NOMO-1 treated with DMSO at 0.1 percent for 48 hours (cell line): ENCODE measurements around the gene AP1S3.
"Not testable (repeated sequence)": the region's sequence is repeated elsewhere in the genome, so short reads cannot be mapped to it uniquely, and the experiment has no call there.

ENCODE experiments used
- DNase-seq: peaks from one replicate; lab custom pipeline; 2025; ENCODE audit not compliant: unreplicated experiment; lab: John Stamatoyannopoulos, UW

The AP1S3 gene

DNA sequence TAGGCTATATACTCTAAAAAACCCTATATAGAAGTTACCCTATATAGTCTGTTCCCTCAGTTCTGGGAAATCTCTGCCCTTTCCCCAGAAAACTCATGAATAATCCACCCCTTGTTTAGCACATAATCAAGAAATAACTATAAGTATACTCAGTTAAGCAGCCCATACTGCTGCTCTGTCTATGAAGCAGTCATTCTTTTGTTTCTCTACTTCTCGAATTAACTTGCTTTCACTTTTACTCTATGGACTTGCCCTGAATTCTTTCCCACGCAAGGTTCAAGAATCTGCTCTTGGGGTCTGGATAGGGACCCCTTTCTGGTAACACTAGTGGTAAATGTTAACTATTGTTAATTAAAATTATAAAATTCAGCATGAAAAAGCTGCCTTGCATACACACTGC lies 17.4 kb upstream of the AP1S3 start:
- DNase-seq = no peak

DNA sequence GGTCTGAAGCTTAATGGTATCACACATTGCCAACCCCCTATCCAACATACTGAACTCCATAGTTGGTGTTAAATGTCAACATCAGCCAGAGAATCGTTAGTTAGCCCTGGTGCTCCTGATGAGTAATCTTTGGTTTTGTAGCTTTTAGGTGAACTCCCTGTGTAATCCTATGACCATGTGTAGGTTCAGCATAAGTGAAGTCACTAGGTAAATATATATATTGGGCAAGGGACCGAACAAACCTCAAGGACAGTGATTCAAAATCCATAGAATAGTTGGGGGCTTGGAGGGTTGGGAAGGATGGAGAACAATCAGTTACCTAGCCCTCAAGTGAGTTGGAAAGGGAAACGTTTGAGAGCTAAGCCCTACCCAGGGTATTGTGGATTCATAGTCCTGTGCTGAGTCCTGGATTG lies 16.0 kb upstream of the AP1S3 start:
- DNase-seq = no peak

DNA sequence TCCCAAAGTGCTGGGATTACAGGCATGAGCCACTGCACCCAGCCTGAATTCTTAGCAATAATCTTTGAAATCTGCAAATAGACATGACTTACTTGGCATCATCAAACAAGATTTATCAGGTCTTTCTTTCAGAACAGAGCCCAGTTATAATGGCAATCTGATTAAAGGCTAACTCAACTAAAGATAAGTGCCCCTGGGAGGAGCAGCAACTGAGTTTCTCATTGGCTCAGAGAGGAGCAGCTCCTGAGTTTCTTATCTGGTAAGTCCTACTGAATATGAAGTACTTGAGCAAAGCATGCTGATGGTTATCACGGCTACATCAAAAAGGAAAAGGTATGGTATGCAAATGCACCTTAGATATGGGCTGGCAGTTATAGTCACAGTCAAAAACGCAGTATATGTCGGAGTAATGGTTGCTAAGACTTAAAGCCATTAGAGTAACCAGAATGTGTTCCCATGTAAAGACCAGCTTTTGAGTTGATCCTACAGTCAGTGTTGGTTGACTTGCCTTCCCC lies 15.0 kb upstream of the AP1S3 start:
- no peak for DNase-seq

DNA sequence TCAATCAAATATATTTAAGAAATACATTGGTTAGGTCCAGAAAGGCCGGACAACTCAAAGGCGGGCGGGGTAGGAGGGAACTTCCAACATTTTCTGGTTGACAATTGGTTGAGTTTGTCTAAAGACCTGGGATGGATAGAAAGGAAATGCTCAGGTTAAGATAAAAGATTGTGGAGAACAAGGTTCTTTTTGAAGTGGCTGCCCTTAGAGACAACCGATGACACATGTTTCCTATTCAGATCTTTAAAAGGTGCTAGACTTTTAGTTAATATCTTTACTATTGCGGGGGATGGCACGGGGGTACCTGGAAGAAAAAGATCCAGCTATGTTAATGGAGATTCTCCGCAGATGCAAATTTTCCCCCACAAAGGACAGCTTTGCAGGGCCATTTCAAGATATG lies 10.0 kb upstream of the AP1S3 start:
- no peak for DNase-seq

DNA sequence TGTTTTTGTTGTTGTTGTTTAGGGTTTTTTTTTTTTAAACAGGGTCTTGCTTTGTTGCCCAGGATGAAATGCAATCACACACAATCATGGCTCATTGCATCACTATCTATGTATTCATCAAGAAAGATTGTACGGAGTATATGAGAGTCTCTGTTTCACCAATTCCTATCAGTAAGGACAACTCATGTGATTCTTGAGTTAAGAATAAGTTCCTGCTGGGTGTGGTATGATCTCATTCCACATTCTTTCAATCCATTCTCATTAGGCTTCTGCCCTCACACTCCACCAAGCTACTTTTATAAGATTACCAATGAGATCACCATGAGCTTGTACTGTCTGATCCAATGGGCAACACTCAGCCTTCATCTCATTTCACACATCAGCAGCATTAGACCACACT lies 9.1 kb upstream of the AP1S3 start:
- no peak for DNase-seq

DNA sequence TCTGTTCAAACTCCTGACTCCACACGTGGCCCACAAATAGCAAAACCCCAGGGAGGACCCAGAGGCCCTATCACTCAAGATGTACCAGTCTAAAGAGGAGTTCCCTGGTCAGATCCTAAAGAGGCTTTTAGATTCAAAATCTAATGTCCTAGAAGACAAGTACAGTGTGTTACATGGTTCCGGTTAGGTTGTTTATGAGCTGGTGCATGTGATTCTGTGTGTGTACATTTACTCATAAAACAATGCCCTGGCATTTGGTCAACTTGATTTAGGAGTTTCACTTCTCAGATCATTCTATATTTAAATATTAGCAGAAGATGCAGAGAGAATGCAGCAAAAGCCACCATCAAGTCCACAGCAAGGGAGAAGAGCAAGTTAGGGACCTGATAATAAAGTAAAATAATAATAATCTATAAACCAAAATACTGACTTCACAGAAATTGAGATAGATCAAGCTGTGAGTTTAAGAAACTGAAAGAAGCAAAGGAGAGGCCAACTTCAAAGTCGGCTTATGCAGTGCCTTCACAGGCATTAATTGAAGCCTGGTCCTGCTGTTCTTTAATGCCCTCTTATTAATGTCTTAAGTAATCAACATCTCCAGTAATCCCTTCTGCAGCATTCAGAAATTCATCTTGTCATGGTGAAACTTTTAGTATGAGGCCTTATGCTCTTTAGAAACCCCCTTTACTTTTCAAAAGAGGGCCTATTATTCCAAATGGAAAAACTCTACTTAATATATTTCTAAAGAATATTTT lies 4.2 kb upstream of the AP1S3 start:
- peak; percentile 82 for DNase-seq

DNA sequence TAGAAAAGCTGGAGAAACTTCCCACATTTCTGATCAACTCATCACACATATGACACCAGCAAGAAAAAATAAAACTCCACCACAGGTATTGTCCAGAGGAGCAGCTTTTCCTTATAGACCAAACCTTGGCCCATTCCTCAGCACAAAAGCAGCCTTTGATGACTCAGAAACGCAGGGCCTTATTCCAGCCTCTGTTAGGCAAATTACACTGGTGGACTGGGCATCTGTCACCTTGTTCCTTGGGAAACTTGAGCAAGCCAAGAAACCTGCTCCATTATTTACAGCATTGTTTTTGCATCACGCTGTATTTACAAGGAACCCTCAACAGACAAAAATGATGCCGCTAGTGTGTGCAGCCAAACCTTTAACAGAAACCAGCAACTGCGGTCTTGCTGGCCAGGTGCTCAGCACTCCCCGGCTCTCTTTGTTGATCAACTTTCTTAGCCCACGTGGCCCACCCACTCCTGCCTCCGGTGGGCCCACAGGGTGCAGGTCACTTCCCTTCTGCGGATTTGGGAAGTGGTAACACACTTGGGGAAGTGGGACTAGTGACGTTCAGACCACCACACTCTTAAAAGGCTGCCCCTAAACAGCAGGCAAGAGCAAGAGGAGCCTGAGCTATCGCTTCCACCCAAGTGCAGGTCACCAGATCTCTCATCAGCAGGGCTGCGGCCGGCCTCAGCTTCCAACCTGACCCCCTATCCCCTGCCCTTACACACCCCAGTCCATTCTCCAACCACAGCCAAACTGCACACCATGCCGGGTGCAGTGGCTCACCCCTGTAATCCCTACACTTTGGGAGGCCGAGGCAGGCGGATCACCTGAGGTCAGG lies 1.5 kb downstream of the AP1S3 start:
- DNase-seq = peak; percentile 92

DNA sequence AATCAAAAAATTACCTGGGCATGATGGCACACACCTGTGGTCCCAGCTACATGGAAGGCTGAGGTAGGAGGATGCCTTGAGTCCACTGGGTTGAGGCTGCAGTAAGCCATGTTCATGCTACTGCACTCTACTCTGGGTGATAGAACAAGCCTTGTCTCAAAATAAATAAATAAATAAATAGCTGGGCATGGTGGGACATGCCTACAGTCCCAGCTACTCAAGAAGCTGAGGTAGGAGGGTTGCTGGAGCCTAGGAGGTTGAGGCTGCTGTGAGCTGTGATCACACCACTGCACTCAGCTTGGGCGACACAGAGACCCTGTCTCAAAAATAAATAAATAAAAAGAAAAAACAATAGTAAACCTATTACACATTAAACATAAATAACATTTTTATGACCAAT lies 3.0 kb downstream of the AP1S3 start:
- no peak for DNase-seq

DNA sequence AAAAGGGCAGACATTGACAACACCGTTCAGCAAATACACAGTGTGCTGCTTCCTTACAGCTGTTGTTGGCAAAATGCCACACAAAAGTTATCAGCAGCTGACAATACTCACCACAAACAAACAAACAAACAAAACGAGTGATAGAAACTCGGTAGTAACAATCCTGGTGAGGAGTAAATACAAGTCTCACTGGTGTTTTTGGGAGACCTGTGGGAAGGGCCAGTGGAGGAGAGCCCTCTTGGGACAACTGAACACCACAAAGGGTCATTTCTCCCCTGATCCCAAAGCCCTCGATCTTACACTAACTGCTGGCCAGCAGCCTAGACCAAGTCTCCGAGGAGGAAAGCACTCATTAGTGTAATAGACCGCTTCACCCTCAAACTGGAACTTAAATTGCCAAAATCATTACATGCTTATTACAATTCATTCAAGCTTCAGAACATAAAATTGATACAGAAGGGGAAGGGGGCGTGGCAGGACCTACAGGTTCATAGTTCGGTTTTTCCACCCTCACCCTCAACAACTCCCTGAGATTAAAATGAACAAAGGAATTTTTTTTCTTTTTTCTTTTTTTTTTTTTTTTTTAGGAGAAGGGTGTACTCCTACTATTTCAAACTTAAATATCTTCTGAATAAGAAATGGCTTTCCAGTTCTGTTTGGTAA lies 5.0 kb downstream of the AP1S3 start:
- DNase-seq = no peak

DNA sequence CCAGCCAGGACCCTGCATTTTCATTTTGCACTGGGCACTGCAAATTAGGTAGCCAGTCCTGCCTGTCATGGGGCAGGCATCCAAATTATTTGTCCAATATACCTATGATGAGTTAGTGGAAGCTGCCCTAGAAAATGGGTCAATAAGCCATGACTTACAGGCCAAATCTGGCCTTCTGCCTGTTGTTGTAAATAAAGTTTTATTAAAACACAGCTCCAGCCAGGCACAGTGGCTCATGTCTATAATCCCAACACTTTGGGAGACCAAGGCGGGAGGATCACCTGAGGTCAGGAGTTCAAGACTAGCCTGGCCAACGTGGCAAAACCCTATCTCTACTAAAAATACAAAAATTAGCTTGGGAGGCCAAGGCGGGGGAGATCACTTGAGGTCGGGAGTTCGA lies 8.3 kb downstream of the AP1S3 start:
- DNase-seq = no peak

DNA sequence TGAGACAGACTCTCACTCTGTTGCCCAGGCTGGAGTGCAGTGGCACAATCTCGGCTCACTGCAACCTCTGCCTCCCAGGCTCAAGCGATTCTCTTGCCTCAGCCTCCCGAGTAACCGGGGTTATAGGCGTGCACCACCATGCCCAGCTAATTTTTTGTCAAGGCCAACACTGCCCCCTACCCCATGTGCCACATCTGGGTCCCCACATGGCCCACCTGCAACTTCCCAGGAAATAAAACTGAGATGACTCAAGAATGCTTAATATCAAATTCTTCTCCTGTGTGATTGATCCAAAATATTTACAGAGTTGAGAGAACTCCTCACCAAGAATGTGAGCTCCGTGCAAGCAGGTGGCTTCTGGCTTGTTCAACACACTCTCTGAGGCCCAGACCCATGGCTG lies 9.1 kb downstream of the AP1S3 start:
- no peak for DNase-seq

DNA sequence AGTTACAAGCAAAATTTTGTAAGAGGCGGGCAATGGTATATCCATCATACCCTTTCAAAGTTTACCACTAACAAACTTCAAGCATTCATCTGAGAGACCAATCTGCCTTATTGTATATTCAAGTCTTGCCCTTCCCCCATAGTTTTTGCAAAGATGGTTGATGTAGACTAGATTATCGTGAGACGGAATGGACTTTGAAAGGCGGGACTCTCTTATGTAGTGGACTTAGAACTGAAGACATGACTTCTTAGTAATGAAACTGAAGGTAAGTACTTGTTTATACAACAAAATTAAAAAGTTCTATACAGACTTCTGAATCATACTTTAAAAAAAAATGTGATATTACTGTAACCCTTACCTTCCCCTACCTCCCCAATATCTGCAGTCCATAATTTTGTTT lies 10.4 kb downstream of the AP1S3 start:
- DNase-seq = no peak

DNA sequence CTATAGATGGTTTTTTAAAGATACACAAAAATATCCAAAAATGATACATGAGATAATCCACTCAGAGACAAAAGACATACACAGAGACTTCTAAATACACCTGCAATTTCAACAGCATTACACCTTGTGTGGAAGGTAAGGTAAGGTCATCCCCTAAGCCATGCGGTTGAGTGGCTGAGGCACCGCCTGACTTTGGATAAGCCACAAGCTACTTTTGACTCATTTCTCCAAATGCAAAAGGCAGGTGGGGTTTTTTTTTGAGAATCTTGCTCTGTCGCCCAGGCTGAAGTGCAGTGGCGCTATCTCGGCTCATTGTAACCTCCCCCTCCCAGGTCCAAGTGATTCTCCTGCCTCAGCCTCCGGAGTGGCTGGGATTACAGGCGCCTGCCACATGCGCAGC lies 13.1 kb downstream of the AP1S3 start:
- DNase-seq = no peak

DNA sequence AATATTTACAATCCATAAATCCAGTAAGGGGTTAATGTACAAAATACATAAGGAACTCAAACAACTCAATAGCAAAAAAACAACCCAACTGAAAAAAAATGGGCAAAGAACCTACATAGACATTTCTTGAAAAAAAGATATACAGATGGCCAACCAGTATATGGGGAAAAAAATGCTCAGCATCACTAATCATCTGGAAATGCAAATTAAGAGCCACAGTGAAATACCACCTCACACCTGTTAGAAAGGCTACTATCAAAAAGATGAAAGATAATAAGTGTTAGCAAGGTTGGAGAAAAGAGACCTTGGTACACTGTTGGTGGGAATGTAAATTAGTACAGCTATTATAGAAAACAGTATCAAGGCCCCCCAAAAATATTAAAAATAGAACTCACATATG lies 14.6 kb downstream of the AP1S3 start:
- DNase-seq = no peak

DNA sequence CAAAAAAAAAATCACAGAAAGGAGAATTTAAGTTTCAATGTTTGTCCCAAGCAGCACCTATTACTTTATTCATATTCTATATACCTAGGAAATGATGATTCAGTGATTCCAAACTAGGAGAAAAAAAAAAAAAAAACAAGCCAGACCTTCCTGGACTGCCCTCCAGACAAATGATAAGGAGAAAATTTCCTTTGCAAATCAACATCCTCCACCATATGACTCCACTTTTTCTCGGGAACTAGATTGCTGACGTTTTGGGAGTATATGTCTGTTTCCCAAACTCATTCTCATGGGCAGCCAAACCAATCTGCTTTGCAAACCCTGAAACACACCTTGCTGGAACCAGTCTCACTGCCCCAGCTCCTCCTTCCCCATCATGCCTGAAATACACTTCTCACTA lies 16.8 kb downstream of the AP1S3 start:
- DNase-seq = no peak

DNA sequence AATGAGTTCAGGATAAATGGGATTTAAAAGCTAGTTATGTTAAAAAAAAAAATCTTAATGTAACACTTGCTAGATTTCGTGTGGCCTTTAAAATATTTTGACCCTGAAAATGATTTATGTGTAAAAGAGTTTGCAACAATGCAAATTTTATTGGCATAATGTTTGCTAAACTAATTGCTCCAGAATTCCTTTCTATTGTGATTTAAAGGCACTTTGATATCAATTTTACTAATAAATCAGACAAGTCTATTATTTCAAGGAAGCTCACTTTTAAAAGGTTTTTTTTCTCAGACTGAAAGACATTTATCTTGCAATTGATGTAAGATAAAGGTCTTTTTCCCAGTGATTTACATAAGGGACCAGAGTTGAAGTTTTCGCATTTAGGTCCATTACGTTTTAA lies 17.5 kb downstream of the AP1S3 start:
- no peak for DNase-seq

DNA sequence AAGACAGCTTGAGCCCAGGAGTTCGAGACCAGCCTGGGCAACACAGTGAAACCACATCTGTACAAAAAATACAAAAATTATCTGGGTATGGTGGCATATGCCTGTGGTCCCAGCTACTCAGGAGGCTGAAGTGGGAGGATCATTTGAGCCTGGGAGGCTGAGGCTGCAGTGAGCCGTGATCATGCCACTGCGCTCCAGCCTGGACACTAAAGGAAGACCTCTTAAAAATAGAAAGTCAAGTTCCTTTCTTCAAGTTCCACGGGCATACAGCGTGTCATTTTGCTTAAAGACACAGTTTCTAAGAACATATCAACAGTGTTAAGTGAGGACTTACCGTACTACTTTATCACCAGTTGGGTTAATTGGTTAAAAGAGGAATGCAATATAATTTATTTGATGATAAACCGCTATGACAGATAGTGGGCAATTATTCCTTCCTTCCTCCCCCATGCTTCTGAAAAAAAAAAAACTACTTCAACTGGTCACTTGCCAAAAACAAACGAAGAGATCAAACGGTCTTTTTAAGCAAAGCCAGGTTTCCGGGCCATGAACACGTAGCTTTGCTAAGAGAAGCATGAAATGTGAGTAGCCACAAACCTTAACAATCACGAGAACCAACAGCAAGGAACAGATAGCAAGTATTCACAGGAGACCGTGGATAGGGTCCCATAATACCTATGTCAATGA lies 21.4 kb downstream of the AP1S3 start:
- DNase-seq = no peak

DNA sequence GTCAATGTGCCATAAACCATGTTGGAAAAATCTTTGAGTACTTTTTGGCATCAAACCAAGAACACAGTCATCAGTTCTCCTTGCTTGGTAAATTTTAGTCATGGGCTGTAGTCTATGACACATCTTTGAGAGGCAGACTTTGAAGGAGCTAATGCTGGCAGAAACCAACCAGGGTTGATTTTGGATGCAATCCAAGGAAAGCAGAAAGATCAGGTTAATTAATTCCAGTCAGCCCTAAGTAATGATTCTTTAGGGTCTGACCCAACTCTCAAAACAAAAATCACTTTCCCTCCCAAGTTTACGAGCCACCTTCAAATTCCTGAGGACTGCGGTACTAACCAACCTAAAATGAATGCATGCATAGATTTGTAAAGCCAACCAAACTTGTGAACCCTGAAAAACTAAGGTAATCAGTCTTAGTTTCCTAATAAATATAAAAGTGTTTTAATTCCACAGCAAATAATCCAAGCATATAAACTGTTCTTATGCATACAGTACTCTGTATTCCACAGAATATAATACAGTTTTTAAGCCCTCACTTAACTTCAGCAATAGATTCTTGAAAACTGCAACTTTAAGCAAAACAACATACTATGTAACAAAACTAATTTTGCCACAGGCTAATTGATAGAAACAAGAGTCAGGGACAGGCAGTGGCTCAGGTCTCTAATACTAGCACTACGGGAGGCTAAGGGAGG lies 22.0 kb downstream of the AP1S3 start:
- DNase-seq = no peak

DNA sequence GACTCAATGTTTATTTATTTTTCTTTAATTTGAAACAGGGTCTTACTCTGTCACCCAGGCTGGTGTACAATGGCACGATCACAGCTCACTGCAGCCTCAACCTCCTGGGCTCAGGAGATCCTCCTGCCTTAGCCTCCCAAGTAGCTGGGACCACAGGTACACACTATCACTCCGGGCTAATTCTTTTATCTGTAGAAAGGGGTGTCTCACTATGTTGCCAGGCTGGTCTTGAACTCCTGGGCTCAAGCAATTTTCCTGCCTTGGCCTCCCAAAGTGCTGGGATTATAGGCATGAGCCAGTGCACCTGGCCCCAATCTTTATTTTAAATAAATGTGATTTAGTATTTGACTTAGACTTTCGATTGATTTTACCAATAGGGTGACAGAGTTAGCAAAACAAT lies 22.6 kb downstream of the AP1S3 start:
- not testable (repeated sequence) for DNase-seq

DNA sequence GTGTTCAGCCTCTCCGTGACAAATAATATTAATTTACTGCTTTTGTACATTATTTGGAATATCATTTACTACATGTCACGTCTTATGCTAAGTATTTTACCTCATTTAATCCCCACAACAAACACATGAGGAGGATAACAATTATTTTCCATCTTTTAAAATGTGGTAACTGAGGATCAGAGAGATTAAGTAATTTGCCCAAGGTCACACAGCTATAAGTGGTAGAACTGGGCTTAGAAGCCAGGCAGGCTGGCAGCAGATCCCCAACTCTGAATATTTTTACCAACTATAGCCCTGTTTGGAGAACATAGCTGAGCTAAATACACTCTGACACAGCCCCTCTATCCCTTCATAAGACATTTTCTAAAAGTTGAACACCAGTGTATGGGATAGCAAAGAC lies 24.1 kb downstream of the AP1S3 start:
- no peak for DNase-seq

DNA sequence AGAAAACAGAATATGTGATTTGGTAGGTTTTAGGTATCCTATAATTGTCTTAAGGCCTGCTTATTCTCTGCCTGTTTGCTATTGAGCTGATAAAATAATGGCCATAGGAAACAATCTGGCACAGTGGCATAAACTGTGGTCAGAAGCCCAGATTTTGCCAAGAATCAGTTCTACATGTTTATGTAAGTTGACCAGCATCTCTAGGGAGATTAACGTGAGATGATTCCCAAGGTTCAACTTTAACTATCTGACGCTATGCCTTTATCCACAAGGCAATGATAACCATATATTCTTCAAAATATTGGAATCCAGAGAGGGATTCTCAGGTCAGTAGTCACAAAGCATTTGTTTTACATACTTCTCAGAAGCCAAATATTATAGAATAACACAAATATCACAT lies 25.6 kb downstream of the AP1S3 start:
- DNase-seq = no peak
